Stimulated activated CD8-positive, alpha-beta memory T cell treated with anti-CD3 and anti-CD28 coated beads, Interleukin-4, amount 100 ng/mL, for 1 hour (primary cell): Measurements from ENCODE around the gene IGFBP4.

Experiments
- DNase-seq, 2 donors: peaks; one replicate each; pipeline ENCODE4 v3.0.0-alpha.2; 2020; ENCODE audit warnings: low read depth in 2 of 2, low spot score in 1 of 2

Gene IGFBP4

GRCh38 chr17:40486522-40487370, 43.5 kb downstream of the IGFBP4 start:
- DNase-seq = no peak

- DNase-seq = no peak
Observed at GRCh38 chr17:40487371-40488020, 44.2 kb downstream of the IGFBP4 start.

GRCh38 chr17:40490289-40490853, 47.1 kb downstream of the IGFBP4 start:
- DNase-seq = no peak

GRCh38 chr17:40490982-40491381, 47.7 kb downstream of the IGFBP4 start:
- DNase-seq = no peak

GRCh38 chr17:40491486-40491885, 48.2 kb downstream of the IGFBP4 start:
- no peak for DNase-seq

- DNase-seq = no peak
Observed at GRCh38 chr17:40493697-40494096, 50.4 kb downstream of the IGFBP4 start.

- no peak for DNase-seq
Observed at GRCh38 chr17:40495140-40495539, 51.9 kb downstream of the IGFBP4 start.

- DNase-seq = no peak
Observed at GRCh38 chr17:40496170-40496569, 52.9 kb downstream of the IGFBP4 start.

GRCh38 chr17:40496634-40497420, 53.6 kb downstream of the IGFBP4 start:
- no peak for DNase-seq

- no peak for DNase-seq
Observed at GRCh38 chr17:40497695-40498094, 54.4 kb downstream of the IGFBP4 start.

- no peak for DNase-seq
Observed at GRCh38 chr17:40498281-40499084, 55.2 kb downstream of the IGFBP4 start.

- DNase-seq = no peak
Observed at GRCh38 chr17:40499551-40500189, 56.4 kb downstream of the IGFBP4 start.

GRCh38 chr17:40500190-40500589, 56.9 kb downstream of the IGFBP4 start:
- no peak for DNase-seq

GRCh38 chr17:40500709-40501108, 57.5 kb downstream of the IGFBP4 start:
- no peak for DNase-seq

GRCh38 chr17:40501499-40501911, 58.3 kb downstream of the IGFBP4 start, which contains the start of gene TNS4:
Gene TNS4 (minus strand): TSS chr17:40501623. CDS start chr17:40496425, 5,198 bp downstream.
- no peak for DNase-seq

- no peak for DNase-seq
Observed at GRCh38 chr17:40502716-40503115, 59.5 kb downstream of the IGFBP4 start.

GRCh38 chr17:40503154-40503553, 59.9 kb downstream of the IGFBP4 start:
- DNase-seq = no peak

GRCh38 chr17:40506786-40507185, 63.5 kb downstream of the IGFBP4 start:
- no peak for DNase-seq
